ENCODE results near the gene RAB31.

DNA sequence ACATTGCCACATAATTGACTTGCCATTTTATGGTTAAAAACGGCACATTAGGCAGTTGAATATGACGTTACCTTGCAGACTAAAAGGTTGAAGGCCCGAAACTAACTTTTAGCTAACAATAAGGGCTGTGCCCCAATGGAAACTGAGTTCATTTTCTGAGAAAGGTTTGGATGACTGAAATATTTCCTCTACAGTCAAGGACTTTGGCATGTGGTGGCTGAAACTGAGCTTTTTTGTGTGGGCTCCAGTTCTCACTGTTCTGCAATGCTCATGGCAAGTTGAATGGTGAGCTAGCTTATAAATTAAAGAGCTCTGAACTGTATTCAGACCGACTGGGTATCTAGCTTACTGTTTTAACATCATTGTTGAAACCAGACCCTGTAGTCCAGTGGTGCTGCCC, 153.8 kb downstream of the RAB31 start:
- TF ChIP-seq, protein P1, sequence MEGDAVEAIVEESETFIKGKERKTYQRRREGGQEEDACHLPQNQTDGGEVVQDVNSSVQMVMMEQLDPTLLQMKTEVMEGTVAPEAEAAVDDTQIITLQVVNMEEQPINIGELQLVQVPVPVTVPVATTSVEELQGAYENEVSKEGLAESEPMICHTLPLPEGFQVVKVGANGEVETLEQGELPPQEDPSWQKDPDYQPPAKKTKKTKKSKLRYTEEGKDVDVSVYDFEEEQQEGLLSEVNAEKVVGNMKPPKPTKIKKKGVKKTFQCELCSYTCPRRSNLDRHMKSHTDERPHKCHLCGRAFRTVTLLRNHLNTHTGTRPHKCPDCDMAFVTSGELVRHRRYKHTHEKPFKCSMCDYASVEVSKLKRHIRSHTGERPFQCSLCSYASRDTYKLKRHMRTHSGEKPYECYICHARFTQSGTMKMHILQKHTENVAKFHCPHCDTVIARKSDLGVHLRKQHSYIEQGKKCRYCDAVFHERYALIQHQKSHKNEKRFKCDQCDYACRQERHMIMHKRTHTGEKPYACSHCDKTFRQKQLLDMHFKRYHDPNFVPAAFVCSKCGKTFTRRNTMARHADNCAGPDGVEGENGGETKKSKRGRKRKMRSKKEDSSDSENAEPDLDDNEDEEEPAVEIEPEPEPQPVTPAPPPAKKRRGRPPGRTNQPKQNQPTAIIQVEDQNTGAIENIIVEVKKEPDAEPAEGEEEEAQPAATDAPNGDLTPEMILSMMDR (optimal IDR thresholded peaks at IDR 0.05 in 1 of 3, IDR thresholded peaks at IDR 0.05 in 1 of 3, conservative IDR thresholded peaks at IDR 0.05 in 1 of 3; ENCODE audit: extremely low read depth in 1 of 3, insufficient read depth in 2 of 3, low read length in 3 of 3) = no peak
- TF ChIP-seq EZH2 (IDR thresholded peaks at IDR 0.05; ENCODE audit: low read length) = no peak

Data from keratinocyte (primary cell).